Right renal cortex interstitium (tissue), 3 donors: Measurements from ENCODE around the gene NOD2. TPM values are rescaled to one million over a fixed set of nuclear protein-coding genes. Genes with fewer than 3 reads are reported as not detected.

ENCODE experiments used
- DNase-seq, 3 donors: peaks; one replicate each; pipeline ENCODE4 v3.0.0-alpha.2; 2013; ENCODE audit warnings: low read depth in 3 of 3, low spot score in 2 of 3
- polyA plus RNA-seq, 3 donors: library from polyadenylated mRNA; unstranded; fragments of 120-200 nt; gene quantifications; one replicate each; pipeline ENCODE4 v1.2.1, GENCODE V29; 2013; ENCODE audit not compliant: insufficient read length in 3 of 3

NOD2 gene
- polyA plus RNA-seq, 3 donors: 0.23 to 0.32 (median 0.24) TPM

GRCh38 chr16:50669741-50670140, 23.7 kb upstream of the NOD2 start:
- no peak for DNase-seq

- no peak for DNase-seq
These were observed 22.9 kb upstream of the NOD2 start for GRCh38 chr16:50670476-50670875.

GRCh38 chr16:50671644-50672260, 21.7 kb upstream of the NOD2 start:
- no peak for DNase-seq

GRCh38 chr16:50673496-50674275, 19.7 kb upstream of the NOD2 start:
- DNase-seq: no peak

GRCh38 chr16:50674831-50675230, 18.6 kb upstream of the NOD2 start:
- DNase-seq: no peak

GRCh38 chr16:50675686-50676610, 17.5 kb upstream of the NOD2 start:
- DNase-seq: no peak

GRCh38 chr16:50676684-50677225, 16.7 kb upstream of the NOD2 start:
- DNase-seq: no peak

GRCh38 chr16:50677351-50677750, 16.1 kb upstream of the NOD2 start:
- DNase-seq: no peak

GRCh38 chr16:50678531-50678930, 14.9 kb upstream of the NOD2 start:
- no peak for DNase-seq

GRCh38 chr16:50679266-50679665, 14.1 kb upstream of the NOD2 start:
- DNase-seq: no peak

GRCh38 chr16:50679676-50680555, 13.5 kb upstream of the NOD2 start:
- no peak for DNase-seq

- DNase-seq: no peak
These were observed 12.9 kb upstream of the NOD2 start for GRCh38 chr16:50680556-50680893.

GRCh38 chr16:50681021-50681885, 12.2 kb upstream of the NOD2 start, which contains the start of gene SNX20:
Gene SNX20 (minus strand): TSS chr16:50681312. CDS start chr16:50677526, 3,786 bp downstream.
- no peak for DNase-seq

GRCh38 chr16:50683689-50684374, 9.6 kb upstream of the NOD2 start:
- no peak for DNase-seq

- DNase-seq: no peak
These were observed 8.5 kb upstream of the NOD2 start for GRCh38 chr16:50684823-50685461.

GRCh38 chr16:50685462-50686063, 7.8 kb upstream of the NOD2 start:
- DNase-seq: no peak

- no peak for DNase-seq
These were observed 5.3 kb upstream of the NOD2 start for GRCh38 chr16:50688083-50688482.

GRCh38 chr16:50688867-50689266, 4.5 kb upstream of the NOD2 start:
- DNase-seq: no peak
